Neural crest cell (in vitro differentiated cells): ENCODE data around the gene SUSD1. TPM values are rescaled to one million over a fixed set of nuclear protein-coding genes. Genes with fewer than 3 reads are reported as not detected.

Experiments
- DNase-seq: peaks from one replicate; pipeline ENCODE4 v3.0.0; 2021; ENCODE audit warnings: low read depth, mixed read lengths, low spot score
- H3K27ac Mint-ChIP-seq: one replicate; pipeline ENCODE4 v1.8.0; 2021; ENCODE audit warnings: mild to moderate bottlenecking, mixed read lengths; ENCODE audit not compliant: unreplicated experiment
- H3K27me3 Mint-ChIP-seq: 2 replicates; pipeline ENCODE4 v1.8.0; 2021; ENCODE audit warnings: low read depth, mild to moderate bottlenecking, mixed read lengths
- H3K36me3 Mint-ChIP-seq: 2 replicates; pipeline ENCODE4 v1.8.0; 2021; ENCODE audit warnings: low read depth, mild to moderate bottlenecking, mixed read lengths
- H3K4me1 Mint-ChIP-seq: 2 replicates; pipeline ENCODE4 v1.8.0; 2021; ENCODE audit warnings: mixed read lengths
- H3K4me3 Mint-ChIP-seq: one replicate; pipeline ENCODE4 v1.8.0; 2021; ENCODE audit warnings: mild to moderate bottlenecking, mixed read lengths
- H3K9me3 Mint-ChIP-seq: 2 replicates; pipeline ENCODE4 v1.8.0; 2021; ENCODE audit warnings: mixed read lengths
- total RNA-seq: library from RNA; stranded (reverse); gene quantifications from 2 replicates; pipeline ENCODE4 v1.2.1, GENCODE V29; 2021
- TF ChIP-seq, protein P1 (sequence below): fragments of 200-600 bp; sonication (generic); conservative IDR thresholded peaks from 2 replicates; pipeline ENCODE4 v1.5.0; 2021; ENCODE audit warnings: antibody characterized with exemption, mild to moderate bottlenecking

SUSD1 gene
- total RNA-seq, 1 donor from 2014 or later = 22.6 TPM

DNA sequence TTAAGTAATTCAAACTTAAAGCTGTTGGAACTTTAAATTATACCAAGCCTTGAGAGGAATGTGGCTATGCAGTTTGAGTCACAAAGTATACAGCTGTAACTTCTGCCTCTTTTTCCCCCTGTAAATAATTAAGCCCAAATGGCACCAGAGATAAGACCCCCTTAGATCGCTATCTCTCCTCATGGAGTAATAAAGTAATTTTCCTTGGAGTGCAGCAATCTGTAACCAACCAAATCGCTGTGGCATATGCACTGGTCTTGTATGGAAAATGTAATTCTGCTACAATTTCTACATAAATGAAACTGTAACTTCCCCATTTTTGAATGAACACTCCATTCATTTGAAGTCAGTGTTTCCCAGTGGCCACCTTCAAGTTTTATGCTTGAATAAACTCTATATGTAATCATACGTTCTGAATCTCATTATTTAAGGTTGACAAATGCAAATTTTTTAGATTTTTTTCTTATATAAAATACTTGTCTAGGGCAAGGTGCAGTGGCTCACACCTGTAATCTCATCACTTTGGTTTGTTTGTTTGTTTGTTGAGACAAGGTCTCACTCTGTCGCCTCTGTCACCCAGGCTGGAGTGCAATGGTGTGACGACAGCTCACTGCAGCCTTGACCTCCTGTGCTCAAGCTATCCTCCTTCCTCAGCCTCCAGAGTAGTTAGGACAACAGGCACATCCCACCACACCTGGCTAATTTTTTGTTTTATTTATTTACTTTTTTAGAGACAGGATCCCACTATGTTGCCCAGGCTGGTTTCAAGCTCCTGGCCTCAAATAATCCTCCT, 12.3 kb downstream of the SUSD1 start:
- TF ChIP-seq, protein P1, sequence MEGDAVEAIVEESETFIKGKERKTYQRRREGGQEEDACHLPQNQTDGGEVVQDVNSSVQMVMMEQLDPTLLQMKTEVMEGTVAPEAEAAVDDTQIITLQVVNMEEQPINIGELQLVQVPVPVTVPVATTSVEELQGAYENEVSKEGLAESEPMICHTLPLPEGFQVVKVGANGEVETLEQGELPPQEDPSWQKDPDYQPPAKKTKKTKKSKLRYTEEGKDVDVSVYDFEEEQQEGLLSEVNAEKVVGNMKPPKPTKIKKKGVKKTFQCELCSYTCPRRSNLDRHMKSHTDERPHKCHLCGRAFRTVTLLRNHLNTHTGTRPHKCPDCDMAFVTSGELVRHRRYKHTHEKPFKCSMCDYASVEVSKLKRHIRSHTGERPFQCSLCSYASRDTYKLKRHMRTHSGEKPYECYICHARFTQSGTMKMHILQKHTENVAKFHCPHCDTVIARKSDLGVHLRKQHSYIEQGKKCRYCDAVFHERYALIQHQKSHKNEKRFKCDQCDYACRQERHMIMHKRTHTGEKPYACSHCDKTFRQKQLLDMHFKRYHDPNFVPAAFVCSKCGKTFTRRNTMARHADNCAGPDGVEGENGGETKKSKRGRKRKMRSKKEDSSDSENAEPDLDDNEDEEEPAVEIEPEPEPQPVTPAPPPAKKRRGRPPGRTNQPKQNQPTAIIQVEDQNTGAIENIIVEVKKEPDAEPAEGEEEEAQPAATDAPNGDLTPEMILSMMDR = no peak
- Mint-ChIP-seq H3K4me3 (no peak overlapping the region), H3K27ac (no peak overlapping the region), H3K9me3 (no peaks in the 10 kb centered on the region), H3K27me3 (no peaks in the 10 kb centered on the region), H3K36me3 (no peaks in the 10 kb centered on the region), H3K4me1 (peaks cover 19% of the 10 kb centered on the region)
- DNase-seq = no peak

DNA sequence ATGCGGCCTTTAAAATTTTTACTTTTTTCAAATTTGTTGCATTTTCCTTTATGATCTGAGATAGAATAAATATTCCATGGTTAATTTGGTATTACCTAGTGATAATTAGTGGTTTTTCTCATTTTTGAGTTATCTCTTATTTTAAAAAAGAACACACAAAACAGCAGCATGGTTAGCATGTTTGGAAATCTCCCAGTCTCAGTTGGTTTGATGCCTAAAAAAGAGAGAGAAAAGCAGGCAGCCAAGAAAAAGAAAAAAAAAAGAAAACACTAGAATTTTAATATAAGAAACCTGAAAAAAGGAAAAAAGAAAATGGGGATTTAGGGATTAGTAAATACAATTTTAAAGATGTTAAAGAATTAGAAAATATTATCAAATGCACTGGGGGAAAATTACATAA, 15.3 kb downstream of the SUSD1 start:
- no peak for DNase-seq
- Mint-ChIP-seq H3K27ac (no peak overlapping the region), H3K4me1 (no peaks in the 10 kb centered on the region), H3K27me3 (no peaks in the 10 kb centered on the region), H3K36me3 (peaks cover 4% of the 10 kb centered on the region), H3K9me3 (no peaks in the 10 kb centered on the region), H3K4me3 (no peak overlapping the region)
- TF ChIP-seq, protein P1 = no peak

DNA sequence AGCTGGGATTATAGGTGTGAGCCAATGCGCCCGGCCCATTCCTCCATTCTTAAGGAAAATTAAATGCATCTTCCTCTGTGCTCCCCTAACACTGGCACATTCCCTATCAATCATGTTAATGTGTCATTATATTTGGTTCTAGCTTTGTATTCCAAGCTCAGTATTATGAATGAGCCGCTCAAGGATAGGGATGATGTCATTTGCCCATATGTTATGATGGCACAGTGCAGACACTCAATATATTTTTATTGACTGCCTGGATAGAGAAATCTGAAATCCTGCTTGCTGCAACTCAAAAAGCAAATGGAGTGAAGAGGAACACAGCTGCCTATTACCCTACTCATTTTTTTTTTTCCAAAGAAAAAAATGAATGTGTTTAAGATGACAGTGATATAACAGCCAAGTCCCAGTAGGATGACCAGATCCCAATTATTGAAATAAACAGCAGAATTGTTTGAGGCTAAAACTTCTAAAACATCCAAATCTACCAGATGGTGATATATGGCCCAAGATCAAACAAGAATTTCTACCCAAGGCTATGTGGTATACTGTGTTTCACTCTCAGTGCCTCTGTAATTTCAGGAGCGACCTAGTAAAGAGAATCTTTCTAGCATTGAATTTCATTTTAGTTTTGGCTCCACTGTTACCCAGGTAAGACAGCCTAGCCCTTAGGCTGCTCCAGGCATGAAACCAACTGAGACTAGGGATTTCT, 16.3 kb downstream of the SUSD1 start:
- Mint-ChIP-seq H3K4me3 (no peak overlapping the region), H3K27ac (no peak overlapping the region), H3K27me3 (no peaks in the 10 kb centered on the region), H3K36me3 (peaks cover 7% of the 10 kb centered on the region), H3K4me1 (no peaks in the 10 kb centered on the region), H3K9me3 (no peaks in the 10 kb centered on the region)
- no peak for DNase-seq
- TF ChIP-seq, protein P1 = no peak

DNA sequence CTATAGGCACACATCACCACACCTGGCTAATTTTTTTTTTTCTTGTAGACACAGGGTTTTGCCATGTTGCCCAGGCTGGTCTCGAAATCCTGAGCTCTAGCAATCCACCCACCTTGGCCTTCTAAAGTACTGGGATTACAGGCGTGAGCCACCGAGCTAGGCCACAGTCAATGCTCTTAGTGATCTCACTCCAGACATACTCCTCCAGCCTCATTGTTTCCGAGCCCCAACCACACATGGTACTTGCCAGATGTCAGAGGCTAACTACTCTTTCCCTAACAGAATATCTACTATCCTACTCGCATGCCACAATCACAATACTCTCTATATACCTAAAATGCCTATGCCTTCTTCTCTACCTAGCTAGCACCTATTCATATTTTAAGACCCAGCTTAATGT, 17.1 kb downstream of the SUSD1 start:
- Mint-ChIP-seq H3K4me1 (no peaks in the 10 kb centered on the region), H3K4me3 (no peak overlapping the region), H3K36me3 (peaks cover 7% of the 10 kb centered on the region), H3K27me3 (no peaks in the 10 kb centered on the region), H3K9me3 (no peaks in the 10 kb centered on the region), H3K27ac (no peak overlapping the region)
- DNase-seq = no peak
- TF ChIP-seq, protein P1 = no peak

DNA sequence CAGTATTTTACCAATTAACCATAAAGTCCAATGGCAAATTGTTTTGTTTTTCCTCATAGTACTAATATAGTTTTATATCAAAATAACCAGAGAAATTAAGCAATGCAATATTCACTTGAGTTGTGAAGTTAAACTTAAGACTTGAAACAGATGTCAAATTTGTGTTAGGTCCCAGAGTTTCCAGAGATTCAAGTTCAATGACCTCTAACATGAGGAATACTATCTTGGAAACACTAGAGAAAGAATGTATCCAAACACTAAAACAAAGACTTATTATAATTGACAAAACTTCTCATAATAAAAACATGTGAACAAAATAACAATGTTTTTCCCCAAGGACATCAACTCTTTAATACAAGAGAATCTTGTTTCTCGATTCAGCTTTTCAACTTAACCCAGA, 18.0 kb downstream of the SUSD1 start:
- DNase-seq = no peak
- Mint-ChIP-seq H3K36me3 (peaks cover 7% of the 10 kb centered on the region), H3K27me3 (no peaks in the 10 kb centered on the region), H3K4me3 (no peak overlapping the region), H3K9me3 (no peaks in the 10 kb centered on the region), H3K27ac (no peak overlapping the region), H3K4me1 (no peaks in the 10 kb centered on the region)
- TF ChIP-seq, protein P1 = no peak
